ENCODE measurements around the gene SUMO1.

Gene SUMO1

DNA sequence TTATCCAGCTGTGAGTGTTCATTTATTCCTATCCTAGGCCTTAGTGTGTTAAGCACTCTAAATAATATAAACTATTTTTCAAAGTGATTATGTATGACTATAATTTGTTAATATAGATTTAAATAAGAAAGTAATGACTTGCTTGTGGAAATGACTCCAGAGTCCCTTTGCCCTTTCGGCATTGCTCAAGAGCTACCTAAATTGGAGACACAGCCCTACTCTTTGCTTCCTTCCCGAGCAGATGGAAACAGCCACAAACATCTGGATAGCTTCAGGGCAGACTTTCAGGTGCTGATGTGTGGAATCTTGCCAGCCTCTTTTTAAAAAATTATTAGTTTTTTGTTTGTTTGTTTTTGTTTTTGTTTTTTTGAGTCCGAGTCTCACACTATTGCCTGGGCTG, 44.0 kb downstream of the SUMO1 start:
- no peak for DNase-seq (ENCODE audit: low read depth)
- TF ChIP-seq, protein P1, sequence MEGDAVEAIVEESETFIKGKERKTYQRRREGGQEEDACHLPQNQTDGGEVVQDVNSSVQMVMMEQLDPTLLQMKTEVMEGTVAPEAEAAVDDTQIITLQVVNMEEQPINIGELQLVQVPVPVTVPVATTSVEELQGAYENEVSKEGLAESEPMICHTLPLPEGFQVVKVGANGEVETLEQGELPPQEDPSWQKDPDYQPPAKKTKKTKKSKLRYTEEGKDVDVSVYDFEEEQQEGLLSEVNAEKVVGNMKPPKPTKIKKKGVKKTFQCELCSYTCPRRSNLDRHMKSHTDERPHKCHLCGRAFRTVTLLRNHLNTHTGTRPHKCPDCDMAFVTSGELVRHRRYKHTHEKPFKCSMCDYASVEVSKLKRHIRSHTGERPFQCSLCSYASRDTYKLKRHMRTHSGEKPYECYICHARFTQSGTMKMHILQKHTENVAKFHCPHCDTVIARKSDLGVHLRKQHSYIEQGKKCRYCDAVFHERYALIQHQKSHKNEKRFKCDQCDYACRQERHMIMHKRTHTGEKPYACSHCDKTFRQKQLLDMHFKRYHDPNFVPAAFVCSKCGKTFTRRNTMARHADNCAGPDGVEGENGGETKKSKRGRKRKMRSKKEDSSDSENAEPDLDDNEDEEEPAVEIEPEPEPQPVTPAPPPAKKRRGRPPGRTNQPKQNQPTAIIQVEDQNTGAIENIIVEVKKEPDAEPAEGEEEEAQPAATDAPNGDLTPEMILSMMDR (IDR thresholded peaks at IDR 0.05; ENCODE audit: insufficient read depth, low read depth, low read length, missing control alignments): no peak
- H3K4me3 ChIP-seq (ENCODE audit: low read length): no peak overlapping the region

DNA sequence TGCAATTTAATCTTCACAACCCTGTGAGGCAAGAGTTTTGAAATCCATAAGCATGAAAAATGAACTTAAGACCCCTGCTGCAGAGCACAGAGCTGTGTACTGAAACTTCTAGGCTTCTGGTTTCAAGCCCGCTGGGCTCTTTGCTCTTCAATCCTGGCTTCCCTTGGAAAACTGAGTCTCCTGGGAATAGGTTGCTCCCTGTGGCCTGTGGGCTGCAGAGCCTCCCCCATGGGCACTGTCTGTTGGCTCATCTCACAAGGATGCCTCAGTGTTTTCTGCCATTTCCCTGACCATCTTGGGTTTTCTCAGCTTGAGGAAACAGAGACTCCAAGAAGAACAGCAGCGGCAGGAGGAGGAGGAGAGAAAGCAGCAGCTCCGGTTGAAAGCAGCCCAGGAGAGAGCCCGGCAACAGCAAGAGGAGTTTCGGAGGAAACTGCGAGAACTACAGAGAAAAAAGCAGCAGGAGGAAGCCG, 44.5 kb downstream of the SUMO1 start:
- H3K4me3 ChIP-seq (ENCODE audit: low read length): no peak overlapping the region
- DNase-seq (ENCODE audit: low read depth): no peak
- TF ChIP-seq, protein P1 (IDR thresholded peaks at IDR 0.05; ENCODE audit: insufficient read depth, low read depth, low read length, missing control alignments): no peak

DNA sequence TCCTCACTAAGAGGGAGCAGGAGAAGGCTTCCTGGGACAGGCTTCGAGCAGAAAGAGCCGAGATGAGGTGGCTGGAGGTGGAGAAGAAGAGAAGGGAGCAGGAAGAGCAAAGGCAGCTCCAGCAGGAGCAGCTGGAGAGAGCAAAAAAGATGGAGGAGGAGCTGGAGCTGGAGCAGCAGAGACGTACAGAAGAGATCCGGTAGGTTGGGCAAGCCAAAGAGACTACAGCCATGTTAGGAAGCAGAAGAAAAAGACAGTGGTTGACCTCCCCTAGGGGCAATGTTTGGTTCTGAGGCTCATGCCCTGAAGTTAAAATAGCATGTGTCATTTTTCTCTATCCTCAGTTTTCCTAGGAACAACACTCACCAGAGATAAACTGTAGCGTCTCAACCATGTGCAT, 45.1 kb downstream of the SUMO1 start:
- TF ChIP-seq, protein P1 (IDR thresholded peaks at IDR 0.05; ENCODE audit: insufficient read depth, low read depth, low read length, missing control alignments): no peak
- H3K4me3 ChIP-seq (ENCODE audit: low read length): no peak overlapping the region
- no peak for DNase-seq (ENCODE audit: low read depth)

DNA sequence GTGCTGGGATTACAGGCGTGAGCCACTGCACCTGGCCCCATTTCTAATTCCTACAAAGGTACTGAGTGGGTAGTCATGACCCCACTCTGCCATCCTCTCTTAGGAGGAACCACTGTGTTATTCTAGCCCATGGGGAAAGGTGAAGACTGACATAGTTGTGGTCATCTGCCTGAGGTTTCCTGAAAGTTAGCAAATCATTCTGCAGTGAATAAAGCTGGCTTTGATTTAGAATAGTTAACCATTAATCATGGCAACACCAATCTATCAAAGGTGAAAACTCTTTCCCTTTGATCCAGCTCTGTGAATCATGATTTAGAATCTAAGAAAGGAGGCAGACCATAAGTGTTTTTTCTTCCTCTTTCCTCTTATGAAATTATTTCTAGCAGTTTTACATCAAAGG, 50.8 kb downstream of the SUMO1 start:
- TF ChIP-seq, protein P1 (IDR thresholded peaks at IDR 0.05; ENCODE audit: insufficient read depth, low read depth, low read length, missing control alignments): no peak
- DNase-seq (ENCODE audit: low read depth): no peak
- no peak overlapping the region for H3K4me3 ChIP-seq (ENCODE audit: low read length)

DNA sequence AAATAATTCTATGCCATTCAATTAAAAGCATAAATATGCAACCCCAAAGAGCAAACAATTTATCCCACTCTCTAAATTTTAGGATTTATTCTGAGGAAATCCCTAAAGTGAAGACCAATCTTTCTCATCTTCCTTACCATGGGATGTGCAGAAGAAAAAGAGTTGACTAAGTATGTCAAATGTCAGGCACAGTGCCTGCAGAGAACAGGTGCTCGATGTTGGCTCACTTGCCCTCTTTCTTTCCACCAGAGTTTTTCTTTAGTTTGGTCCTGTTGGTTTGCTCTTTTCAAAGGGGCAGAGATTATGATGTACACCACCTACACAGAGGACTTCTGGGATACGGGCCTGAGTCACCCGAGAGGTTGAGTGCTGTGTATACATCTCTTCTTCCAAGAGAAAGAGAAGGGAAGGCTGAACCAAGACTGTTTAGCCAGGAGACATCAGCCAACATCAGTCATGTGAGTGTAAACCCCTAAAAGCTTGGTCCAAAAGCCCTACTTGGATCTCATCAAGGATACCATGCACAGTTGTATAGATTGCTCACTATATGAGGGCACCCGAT, 51.7 kb downstream of the SUMO1 start:
- H3K4me3 ChIP-seq (ENCODE audit: low read length): no peak overlapping the region
- DNase-seq (ENCODE audit: low read depth): no peak
- TF ChIP-seq, protein P1 (IDR thresholded peaks at IDR 0.05; ENCODE audit: insufficient read depth, low read depth, low read length, missing control alignments): no peak

DNA sequence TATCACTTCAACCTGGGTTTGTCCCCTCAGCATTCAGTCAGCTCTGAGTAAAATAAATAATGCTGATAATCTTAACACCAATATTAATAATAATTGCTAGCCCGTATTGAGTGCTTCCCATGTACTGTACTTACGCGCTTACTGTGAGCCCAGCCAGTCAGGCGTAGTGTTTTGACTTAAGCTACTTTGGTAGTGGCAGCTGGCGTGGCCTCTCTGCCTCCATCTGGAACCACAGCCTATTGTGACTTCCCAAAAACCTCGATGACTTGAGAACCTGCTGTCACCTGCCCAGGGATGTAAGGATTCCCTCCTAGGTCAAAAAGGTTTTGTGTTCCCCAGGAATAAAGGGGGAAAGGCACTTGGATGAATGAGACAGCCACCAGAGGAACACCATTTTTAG, 53.2 kb downstream of the SUMO1 start:
- no peak overlapping the region for H3K4me3 ChIP-seq (ENCODE audit: low read length)
- TF ChIP-seq, protein P1 (IDR thresholded peaks at IDR 0.05; ENCODE audit: insufficient read depth, low read depth, low read length, missing control alignments): no peak
- DNase-seq (ENCODE audit: low read depth): no peak

DNA sequence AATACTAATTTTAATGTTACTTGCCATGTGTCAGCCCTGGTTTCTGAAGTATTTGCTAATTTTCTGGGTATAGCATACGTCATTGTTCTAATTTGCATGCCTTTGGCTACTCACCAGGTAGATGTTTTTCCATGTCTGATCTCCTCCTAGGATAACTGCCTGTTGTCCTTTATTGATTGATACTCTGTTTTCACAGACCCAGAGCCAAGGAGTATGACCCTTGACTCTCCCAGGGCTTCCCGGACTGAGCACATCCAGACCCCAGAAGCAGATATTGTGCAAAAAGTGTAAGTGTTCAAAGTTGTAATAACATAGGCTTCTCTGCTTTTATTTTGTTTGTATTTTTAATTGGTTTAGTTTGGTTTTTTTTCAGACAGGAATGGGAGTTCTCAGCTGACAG, 53.8 kb downstream of the SUMO1 start:
- H3K4me3 ChIP-seq (ENCODE audit: low read length): no peak overlapping the region
- TF ChIP-seq, protein P1 (IDR thresholded peaks at IDR 0.05; ENCODE audit: insufficient read depth, low read depth, low read length, missing control alignments): no peak
- DNase-seq (ENCODE audit: low read depth): no peak

Data from epithelial cell of esophagus (primary cell).